Activated CD4-positive, alpha-beta T cell treated with anti-CD3 and anti-CD28 coated beads, Interleukin-2, amount 50 U/mL, for 24 hours (primary cell): ENCODE results near the gene SLC25A33.
"Not testable (repeated sequence)": the region's sequence is repeated elsewhere in the genome, so short reads cannot be mapped to it uniquely, and the experiment has no call there.

ENCODE experiments used
- DNase-seq, 2 donors: peaks; one replicate each; pipeline ENCODE4 v3.0.0-alpha.2; 2020; ENCODE audit warnings: low read depth in 1 of 2, low spot score in 1 of 2

Gene SLC25A33

GRCh38 chr1:9538669-9539164 is 548 bp upstream of the SLC25A33 start:
- no peak for DNase-seq

DNA sequence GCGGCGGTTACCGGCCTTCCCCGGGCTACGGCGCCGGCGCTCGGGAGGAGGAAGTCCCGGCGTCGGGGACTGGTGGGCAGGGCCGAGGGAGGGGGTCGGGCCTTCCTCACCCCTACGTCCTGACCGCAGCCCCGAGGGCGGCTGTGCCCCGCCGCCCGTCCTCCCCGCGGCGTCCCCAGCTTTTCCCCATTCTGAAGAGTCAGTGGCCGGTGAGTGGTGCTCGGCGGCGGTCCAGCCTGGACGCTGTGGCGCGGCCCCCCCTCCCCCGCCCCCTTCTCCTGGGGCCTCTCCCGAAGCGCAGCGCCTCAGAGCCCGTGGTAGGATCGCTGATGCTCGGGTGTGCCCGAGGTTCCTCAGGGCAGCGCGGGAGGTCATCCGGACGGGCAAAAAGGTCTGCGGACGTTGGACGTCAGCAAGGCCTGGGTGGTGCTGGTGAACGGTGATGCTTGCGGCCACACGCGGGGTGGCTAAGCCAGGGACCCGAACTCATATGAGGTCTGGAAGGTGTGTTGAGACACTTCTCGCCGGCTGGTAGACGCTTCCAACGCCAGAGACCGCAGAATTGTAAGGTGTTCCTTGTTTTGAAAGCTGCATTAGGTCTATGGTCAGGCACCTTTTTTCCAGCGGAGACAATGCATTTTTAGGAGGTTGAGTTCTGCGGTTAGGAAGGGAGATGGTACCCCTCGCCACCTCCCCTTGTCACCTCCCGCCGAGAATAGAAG is 725 bp downstream of the SLC25A33 start:
- DNase-seq: peak in 1 of 2 donors; percentile 17

DNA sequence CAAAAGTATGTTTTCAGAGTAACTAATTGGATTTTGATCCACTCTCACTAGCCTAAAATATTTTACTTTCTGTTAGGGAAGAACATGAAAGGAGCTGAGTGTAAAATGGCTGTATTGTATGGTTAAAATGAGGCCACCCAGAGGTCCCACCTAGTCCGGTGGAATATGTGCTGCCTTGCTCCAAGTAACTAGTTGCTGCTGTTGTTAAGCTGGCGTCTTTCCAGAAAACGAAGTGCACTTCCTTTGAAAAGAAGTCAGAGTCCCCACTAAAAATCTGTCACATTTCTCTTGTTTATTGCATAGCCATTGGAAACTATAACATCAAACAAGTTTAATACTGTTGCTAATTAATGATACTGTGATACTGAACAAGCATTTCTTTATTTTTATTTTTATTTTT is 3.2 kb downstream of the SLC25A33 start:
- DNase-seq: no peak

- no peak for DNase-seq
Measured at GRCh38 chr1:9544926-9545325, 5.7 kb downstream of the SLC25A33 start.

DNA sequence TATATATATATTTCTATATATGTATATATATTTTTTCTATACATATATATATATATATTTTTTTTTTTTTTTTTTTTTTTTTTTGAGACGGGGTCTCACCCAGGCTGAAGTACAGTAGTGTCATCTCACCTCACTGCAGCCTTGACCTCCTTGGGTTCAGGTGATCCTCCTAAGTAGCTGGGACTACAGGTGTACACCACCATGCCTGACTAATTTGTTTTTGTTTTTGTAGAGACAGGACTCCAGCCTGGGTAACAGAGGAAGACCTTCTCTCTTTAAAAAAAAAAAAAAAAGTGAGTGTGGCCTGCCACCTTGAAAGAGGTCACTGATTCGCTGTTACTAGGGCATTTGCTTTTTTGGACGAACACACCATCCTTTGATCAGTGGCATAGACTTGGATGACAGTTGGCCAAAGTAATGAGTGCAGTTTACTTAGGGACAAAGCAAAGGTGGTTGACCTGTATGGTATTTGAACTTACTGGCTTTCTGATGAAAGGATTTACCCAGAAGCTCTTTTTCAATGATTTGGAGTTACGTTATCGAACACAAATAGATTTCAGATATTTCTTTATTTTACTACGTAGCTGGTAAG is 10.8 kb downstream of the SLC25A33 start:
- no peak for DNase-seq

- DNase-seq: no peak
Measured at GRCh38 chr1:9551984-9552383, 12.7 kb downstream of the SLC25A33 start.

GRCh38 chr1:9553736-9554144 is 14.5 kb downstream of the SLC25A33 start:
- DNase-seq: no peak

DNA sequence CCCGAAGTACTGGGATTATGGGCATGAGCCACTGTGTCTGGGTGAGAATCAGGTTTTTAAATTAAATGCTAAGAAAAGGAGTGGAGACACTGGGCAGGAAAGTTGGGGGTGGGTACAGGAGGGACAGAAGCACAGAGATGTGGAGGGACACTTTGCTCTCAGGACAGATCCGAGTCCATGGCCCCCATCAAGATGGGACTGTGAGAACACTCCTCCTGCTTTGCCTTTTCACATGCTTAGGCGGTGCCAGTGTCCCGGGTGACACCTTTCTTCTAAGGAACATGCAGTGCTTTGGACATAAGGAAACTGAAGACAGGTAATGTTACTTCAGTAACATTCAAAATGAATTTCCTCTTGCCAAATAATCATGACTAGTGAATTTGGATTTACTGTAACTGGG is 16.7 kb downstream of the SLC25A33 start:
- no peak for DNase-seq

GRCh38 chr1:9557624-9558023 is 18.4 kb downstream of the SLC25A33 start:
- no peak for DNase-seq

GRCh38 chr1:9558271-9558945 is 19.1 kb downstream of the SLC25A33 start:
- DNase-seq: no peak

DNA sequence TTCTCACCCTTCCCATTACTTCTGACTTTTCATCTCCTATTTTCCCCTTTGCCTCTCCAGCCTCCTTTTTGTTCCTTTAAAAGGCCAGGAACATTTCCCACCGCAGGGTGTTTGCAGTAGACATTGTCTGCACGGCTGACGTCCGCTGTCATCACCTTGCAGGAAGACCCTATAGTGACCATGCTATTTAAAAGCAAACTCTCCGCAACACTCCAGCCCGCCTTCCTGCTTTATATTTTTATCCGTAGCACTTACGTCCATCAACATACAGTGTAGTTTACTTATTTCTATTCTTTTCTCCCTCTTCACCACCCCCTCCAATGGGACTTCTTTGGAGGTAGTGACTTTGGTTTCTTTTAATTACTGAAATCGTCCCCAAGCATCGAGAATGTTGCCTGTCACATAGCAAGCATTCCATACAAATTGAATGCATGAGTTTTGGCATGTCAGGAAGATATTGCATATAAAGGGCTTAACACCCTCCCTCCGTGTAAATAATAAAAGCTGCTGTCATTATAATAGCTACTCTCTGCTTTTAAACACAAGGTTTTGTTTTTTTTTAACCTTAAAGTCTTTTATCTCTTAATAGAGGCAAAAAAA is 19.8 kb downstream of the SLC25A33 start:
- no peak for DNase-seq

GRCh38 chr1:9559673-9560072 is 20.4 kb downstream of the SLC25A33 start:
- DNase-seq: no peak

DNA sequence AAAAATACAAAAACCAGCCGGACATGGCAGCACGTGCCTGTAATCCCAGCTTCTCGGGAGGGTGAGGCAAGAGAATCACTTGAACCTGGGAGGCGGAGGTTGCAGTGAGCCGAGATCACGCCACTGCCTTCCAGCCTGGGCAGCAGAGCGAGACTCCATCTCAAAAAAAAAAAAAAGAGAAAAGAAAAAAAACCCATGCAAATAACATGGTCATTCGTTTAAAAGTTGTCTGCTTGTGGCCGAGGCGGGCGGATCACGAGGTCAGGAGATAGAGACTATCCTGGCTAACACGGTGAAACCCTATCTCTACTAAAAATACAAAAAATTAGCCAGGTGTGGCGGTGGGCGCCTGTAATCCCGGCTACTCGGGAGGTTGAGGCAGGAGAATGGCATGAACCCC is 20.8 kb downstream of the SLC25A33 start:
- not testable (repeated sequence) for DNase-seq

GRCh38 chr1:9561429-9561828 is 22.2 kb downstream of the SLC25A33 start:
- DNase-seq: no peak

DNA sequence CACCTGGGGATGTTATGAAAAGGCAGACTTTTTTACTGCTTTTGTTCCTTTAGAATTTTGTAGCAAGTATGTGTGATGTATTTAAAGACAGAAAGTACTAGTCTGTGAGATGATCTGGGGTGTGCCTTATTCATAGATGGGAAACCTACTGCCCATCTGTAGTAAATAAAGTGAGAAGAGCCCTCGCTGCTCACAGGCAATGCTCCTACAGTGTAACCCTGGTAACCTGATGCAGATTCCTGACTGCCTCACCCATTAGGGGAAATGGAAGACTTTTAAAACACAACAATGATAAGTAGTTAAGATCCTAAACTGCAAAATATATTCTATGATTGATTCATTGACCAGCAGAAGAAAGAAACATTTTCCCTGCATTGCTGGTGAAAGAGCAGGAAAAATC is 30.0 kb downstream of the SLC25A33 start:
- no peak for DNase-seq

- DNase-seq: not testable (repeated sequence)
Measured at GRCh38 chr1:9570886-9571529, 31.7 kb downstream of the SLC25A33 start.

GRCh38 chr1:9573723-9574122 is 34.5 kb downstream of the SLC25A33 start:
- DNase-seq: no peak

- DNase-seq: no peak
Measured at GRCh38 chr1:9575486-9575885, 36.2 kb downstream of the SLC25A33 start.

GRCh38 chr1:9576903-9577302 is 37.6 kb downstream of the SLC25A33 start:
- no peak for DNase-seq

- DNase-seq: no peak
Measured at GRCh38 chr1:9577423-9577822, 38.2 kb downstream of the SLC25A33 start.

- DNase-seq: no peak
Measured at GRCh38 chr1:9580942-9581341, 41.7 kb downstream of the SLC25A33 start.
